ACC112 (cell line): ENCODE measurements around the gene SDCCAG8.

ENCODE experiments used
- H2AFZ ChIP-seq: fragments of 200-600 bp; sonication (generic); one replicate; pipeline ENCODE4 v1.6.0; 2017; ENCODE audit warnings: antibody characterized with exemption, low read length; ENCODE audit not compliant: unreplicated experiment
- H3K27ac ChIP-seq: fragments of 200-600 bp; sonication (generic); 2 replicates; pipeline ENCODE4 v1.5.1; 2014; ENCODE audit warnings: low read depth, mild to moderate bottlenecking, antibody characterized with exemption, low read length, moderate library complexity
- H3K27me3 ChIP-seq: fragments of 200-600 bp; sonication (generic); 2 replicates; pipeline ENCODE4 v1.6.1; 2014; ENCODE audit warnings: mild to moderate bottlenecking, antibody characterized with exemption, low read length, moderate library complexity, mixed read lengths; ENCODE audit not compliant: insufficient read depth
- H3K36me3 ChIP-seq: fragments of 200-600 bp; sonication (generic); 2 replicates; pipeline ENCODE4 v1.6.1; 2016; ENCODE audit warnings: mild to moderate bottlenecking, antibody characterized with exemption, low read length, moderate library complexity, mixed read lengths; ENCODE audit not compliant: insufficient read depth
- H3K4me1 ChIP-seq: fragments of 200-600 bp; sonication (generic); one replicate; pipeline ENCODE4 v1.6.1; 2016; ENCODE audit warnings: low read length, mixed read lengths; ENCODE audit not compliant: insufficient read depth, unreplicated experiment, control insufficient read depth
- H3K4me3 ChIP-seq: fragments of 200-600 bp; sonication (generic); 2 replicates; pipeline ENCODE4 v1.5.1; 2014; ENCODE audit warnings: mild to moderate bottlenecking, low read depth, low read length
- H3K79me2 ChIP-seq: fragments of 200-600 bp; sonication (generic); one replicate; pipeline ENCODE4 v1.6.0; 2016; ENCODE audit warnings: low read length; ENCODE audit not compliant: control insufficient read depth, unreplicated experiment, insufficient read depth

SDCCAG8 gene

GRCh38 chr1:243432136-243432535, 176.3 kb downstream of the SDCCAG8 start:
- Histone ChIP-seq H3K4me3 (no peak overlapping the region), H3K27me3 (no peaks in the 10 kb centered on the region), H3K4me1 (no peaks in the 10 kb centered on the region), H2AFZ (no peak overlapping the region), H3K79me2 (no peaks in the 10 kb centered on the region), H3K36me3 (peaks cover 17% of the 10 kb centered on the region; the same call in 1 of the 2 replicates), H3K27ac (no peak overlapping the region)

GRCh38 chr1:243433737-243434370, 178.0 kb downstream of the SDCCAG8 start:
- H3K36me3 ChIP-seq: peaks cover 4% of the 10 kb centered on the region; the same call in 1 of the 2 replicates
- no peaks in the 10 kb centered on the region for H3K27me3 ChIP-seq
- H3K27ac ChIP-seq: no peak overlapping the region
- no peak overlapping the region for H2AFZ ChIP-seq
- H3K79me2 ChIP-seq: no peaks in the 10 kb centered on the region
- H3K4me3 ChIP-seq: no peak overlapping the region
- H3K4me1 ChIP-seq: no peaks in the 10 kb centered on the region

GRCh38 chr1:243434594-243434993, 178.8 kb downstream of the SDCCAG8 start:
- Histone ChIP-seq H2AFZ (no peak overlapping the region), H3K4me3 (no peak overlapping the region), H3K36me3 (peaks cover 3% of the 10 kb centered on the region; the same call in 1 of the 2 replicates), H3K79me2 (no peaks in the 10 kb centered on the region), H3K4me1 (no peaks in the 10 kb centered on the region), H3K27ac (no peak overlapping the region), H3K27me3 (no peaks in the 10 kb centered on the region)

GRCh38 chr1:243435836-243436235, 180.0 kb downstream of the SDCCAG8 start:
- no peaks in the 10 kb centered on the region for H3K4me1 ChIP-seq
- no peaks in the 10 kb centered on the region for H3K79me2 ChIP-seq
- no peak overlapping the region for H3K27ac ChIP-seq
- no peaks in the 10 kb centered on the region; the same call in 1 of the 2 replicates for H3K36me3 ChIP-seq
- H3K4me3 ChIP-seq: no peak overlapping the region
- H3K27me3 ChIP-seq: no peaks in the 10 kb centered on the region
- H2AFZ ChIP-seq: no peak overlapping the region

GRCh38 chr1:243438146-243438545, 182.3 kb downstream of the SDCCAG8 start:
- Histone ChIP-seq H3K27me3 (no peaks in the 10 kb centered on the region), H2AFZ (no peak overlapping the region), H3K36me3 (no peaks in the 10 kb centered on the region; the same call in 1 of the 2 replicates), H3K27ac (no peak overlapping the region), H3K4me1 (no peaks in the 10 kb centered on the region), H3K4me3 (no peak overlapping the region), H3K79me2 (peaks cover 2% of the 10 kb centered on the region)

GRCh38 chr1:243438815-243439214, 183.0 kb downstream of the SDCCAG8 start:
- H2AFZ ChIP-seq: no peak overlapping the region
- no peaks in the 10 kb centered on the region; the same call in 1 of the 2 replicates for H3K36me3 ChIP-seq
- H3K27me3 ChIP-seq: no peaks in the 10 kb centered on the region
- H3K4me3 ChIP-seq: no peak overlapping the region
- peaks cover 3% of the 10 kb centered on the region for H3K79me2 ChIP-seq
- H3K27ac ChIP-seq: no peak overlapping the region
- H3K4me1 ChIP-seq: no peaks in the 10 kb centered on the region

GRCh38 chr1:243440406-243440805, 184.6 kb downstream of the SDCCAG8 start:
- Histone ChIP-seq H2AFZ (no peak overlapping the region), H3K4me3 (no peak overlapping the region), H3K27me3 (no peaks in the 10 kb centered on the region), H3K27ac (no peak overlapping the region), H3K36me3 (no peaks in the 10 kb centered on the region; the same call in 1 of the 2 replicates), H3K4me1 (no peaks in the 10 kb centered on the region), H3K79me2 (peaks cover 3% of the 10 kb centered on the region)

GRCh38 chr1:243441601-243442000, 185.8 kb downstream of the SDCCAG8 start:
- H3K79me2 ChIP-seq: peaks cover 3% of the 10 kb centered on the region
- H3K27me3 ChIP-seq: no peaks in the 10 kb centered on the region
- H2AFZ ChIP-seq: no peak overlapping the region
- H3K4me1 ChIP-seq: no peaks in the 10 kb centered on the region
- no peak overlapping the region for H3K27ac ChIP-seq
- no peak overlapping the region for H3K4me3 ChIP-seq
- no peaks in the 10 kb centered on the region for H3K36me3 ChIP-seq

- H3K4me1 ChIP-seq: no peaks in the 10 kb centered on the region
- no peak overlapping the region for H2AFZ ChIP-seq
- H3K36me3 ChIP-seq: no peaks in the 10 kb centered on the region
- no peaks in the 10 kb centered on the region for H3K27me3 ChIP-seq
- peaks cover 3% of the 10 kb centered on the region for H3K79me2 ChIP-seq
- H3K4me3 ChIP-seq: no peak overlapping the region
- H3K27ac ChIP-seq: no peak overlapping the region
These were observed 187.7 kb downstream of the SDCCAG8 start for GRCh38 chr1:243443557-243443956.

GRCh38 chr1:243447347-243447746, 191.5 kb downstream of the SDCCAG8 start:
- no peaks in the 10 kb centered on the region for H3K36me3 ChIP-seq
- no peak overlapping the region for H3K27ac ChIP-seq
- peaks cover 3% of the 10 kb centered on the region for H3K79me2 ChIP-seq
- no peaks in the 10 kb centered on the region for H3K4me1 ChIP-seq
- H3K27me3 ChIP-seq: no peaks in the 10 kb centered on the region
- no peak overlapping the region for H2AFZ ChIP-seq
- H3K4me3 ChIP-seq: no peak overlapping the region

- no peak overlapping the region for H3K27ac ChIP-seq
- H3K36me3 ChIP-seq: no peaks in the 10 kb centered on the region
- no peak overlapping the region for H2AFZ ChIP-seq
- H3K4me3 ChIP-seq: no peak overlapping the region
- no peaks in the 10 kb centered on the region for H3K4me1 ChIP-seq
- H3K79me2 ChIP-seq: peaks cover 3% of the 10 kb centered on the region
- H3K27me3 ChIP-seq: no peaks in the 10 kb centered on the region
These were observed 192.0 kb downstream of the SDCCAG8 start for GRCh38 chr1:243447844-243448243.
